HG03103 (cell line): ENCODE measurements around the gene CRCP.

ENCODE experiments used
- ATAC-seq: cut with Tn5 transposase; IDR thresholded peaks from one replicate; pipeline ENCODE4 v1.9.1; 2021; ENCODE audit warnings: low read depth; ENCODE audit not compliant: unreplicated experiment

Gene CRCP

GRCh38 chr7:66186991-66187390, 72.3 kb downstream of the CRCP start:
- ATAC-seq: no peak

DNA sequence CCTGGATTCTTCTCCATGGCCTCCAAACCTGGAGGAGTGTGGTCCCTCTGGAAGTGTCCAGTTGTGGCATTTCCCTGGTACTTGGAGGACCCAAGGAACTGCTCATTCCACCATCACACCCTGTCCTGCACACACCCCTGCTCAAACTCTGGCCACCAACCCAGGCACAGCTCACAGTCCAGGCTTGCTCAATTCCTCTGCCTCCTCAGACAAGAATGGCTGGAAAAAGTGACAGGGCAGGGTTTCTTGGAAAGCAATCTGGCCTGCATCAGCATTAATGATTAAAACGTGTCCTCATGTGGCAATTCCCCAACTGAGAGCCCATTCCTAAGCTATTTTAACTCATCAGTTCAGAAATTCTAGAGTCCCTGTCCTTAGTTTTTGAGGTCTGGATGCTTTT, 73.3 kb downstream of the CRCP start:
- ATAC-seq: no peak

DNA sequence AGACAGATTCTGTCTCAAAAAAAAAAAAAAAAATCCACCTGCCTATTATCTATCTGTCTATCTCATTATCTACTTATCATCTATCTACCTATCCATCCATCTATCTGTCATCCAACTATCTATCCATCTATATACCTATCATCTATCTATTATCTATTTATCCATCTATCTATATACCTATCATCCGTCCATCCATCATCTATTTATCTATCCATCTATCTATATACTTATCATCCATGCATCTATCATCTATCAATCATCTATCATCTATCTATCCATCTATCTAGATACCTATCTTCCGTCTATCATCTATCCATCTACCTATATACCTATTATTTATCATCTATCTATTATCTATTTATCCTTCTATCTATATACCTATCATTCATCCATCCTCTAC, 74.0 kb downstream of the CRCP start:
- ATAC-seq: no peak

DNA sequence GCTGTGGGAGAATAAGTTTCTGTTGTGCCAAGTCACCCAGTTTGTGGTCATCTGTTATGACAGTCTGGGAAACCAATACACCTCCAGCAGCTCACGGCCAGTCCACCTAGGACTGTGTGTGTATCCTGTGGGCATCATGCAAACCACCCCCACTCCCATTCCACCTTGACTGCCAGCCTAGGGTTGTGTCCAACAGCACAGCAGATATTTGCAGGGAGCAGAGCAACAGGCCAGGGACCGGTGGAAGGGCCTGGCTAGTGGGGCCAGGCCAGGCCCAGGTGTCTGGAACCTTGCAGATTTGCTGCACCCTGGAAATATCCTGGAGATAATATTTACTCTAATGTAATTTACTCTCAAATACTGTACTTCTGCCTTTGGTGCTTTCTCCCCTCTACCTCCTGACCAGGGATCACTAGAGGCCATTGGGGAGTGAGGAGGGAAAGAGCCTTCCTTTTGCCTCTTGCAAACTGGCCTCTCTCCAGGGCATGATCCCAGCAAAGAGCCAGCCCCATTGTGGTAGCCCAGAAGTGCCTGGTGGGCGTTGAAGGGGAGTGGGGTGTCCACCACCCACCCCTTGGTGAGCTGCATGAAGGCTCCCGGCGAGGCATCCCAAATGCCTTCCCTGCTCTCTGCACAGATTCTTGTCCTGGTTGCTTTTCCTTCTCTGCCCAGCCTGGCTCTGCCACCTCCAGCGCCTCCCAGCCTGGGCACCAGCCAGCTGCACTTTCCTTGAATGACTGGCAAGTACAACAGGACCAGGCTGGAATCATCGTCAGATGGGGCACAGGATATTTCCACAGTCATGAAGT, 75.3 kb downstream of the CRCP start:
- no peak for ATAC-seq

DNA sequence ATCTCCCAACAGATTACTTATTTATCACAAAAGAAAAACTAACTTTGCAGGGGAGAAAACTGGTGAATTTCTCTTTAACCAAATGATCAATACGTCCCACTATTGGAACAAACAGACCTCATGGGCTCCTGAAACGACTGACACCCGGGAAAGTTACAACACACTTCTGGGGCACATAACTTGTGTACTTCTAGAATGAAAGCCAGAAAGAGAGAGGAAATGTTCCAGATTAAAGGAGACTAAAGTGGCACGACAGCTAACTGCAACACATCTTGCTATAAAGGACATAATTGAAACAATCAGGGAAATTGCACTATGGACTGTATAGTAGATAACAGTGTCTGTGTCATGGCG, 75.8 kb downstream of the CRCP start:
- ATAC-seq: no peak

- no peak for ATAC-seq
Measured at GRCh38 chr7:66193146-66193725, 78.6 kb downstream of the CRCP start.

DNA sequence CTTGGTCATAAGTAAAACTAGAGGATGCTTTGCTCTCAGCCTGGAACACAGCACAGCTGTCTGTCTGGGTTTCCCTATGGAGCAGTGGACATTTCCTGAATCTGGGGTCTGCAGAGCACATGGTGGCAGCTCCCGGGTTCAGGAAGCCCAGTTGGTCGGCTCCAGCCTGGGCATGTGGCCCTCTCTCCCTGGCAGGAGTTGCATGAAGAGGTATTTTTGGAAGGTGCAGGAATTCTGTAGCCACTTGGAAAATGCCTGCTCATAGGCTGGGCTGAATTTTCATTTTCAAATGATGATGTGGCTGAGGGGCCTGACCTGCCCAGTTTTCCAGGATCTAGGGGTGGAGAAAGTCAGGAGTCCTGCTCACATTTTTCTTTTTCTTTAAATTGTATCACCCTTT, 83.8 kb downstream of the CRCP start:
- ATAC-seq: no peak

GRCh38 chr7:66198956-66199355, 84.3 kb downstream of the CRCP start:
- no peak for ATAC-seq

DNA sequence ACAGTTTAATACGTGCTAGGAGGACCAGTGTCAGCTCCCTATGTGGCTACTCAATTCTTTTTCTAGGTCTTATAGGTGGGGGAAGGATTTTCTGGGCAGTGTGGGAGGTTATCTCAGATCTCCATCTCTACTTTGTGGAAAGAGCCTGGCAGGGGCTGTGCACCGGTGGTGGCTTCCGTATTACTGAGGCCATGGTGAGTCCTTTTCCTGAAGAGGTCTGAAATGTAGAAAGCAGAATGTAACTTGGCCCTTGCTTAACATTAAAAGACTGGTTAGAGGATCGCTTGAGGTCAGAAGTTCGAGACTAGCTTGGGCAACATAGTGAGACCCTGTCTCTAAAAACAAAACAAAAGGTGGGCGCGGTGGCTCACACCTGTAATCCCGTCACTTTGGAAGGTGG, 87.8 kb downstream of the CRCP start:
- no peak for ATAC-seq
